ENCODE results near the gene GRXCR2. TPM values are rescaled to one million over a fixed set of nuclear protein-coding genes. Genes with fewer than 3 reads are reported as not detected.
"Not testable (repeated sequence)": the region's sequence is repeated elsewhere in the genome, so short reads cannot be mapped to it uniquely, and the experiment has no call there.

The GRXCR2 gene
- total RNA-seq, 2 experiments from 2014 or later = not detected

DNA sequence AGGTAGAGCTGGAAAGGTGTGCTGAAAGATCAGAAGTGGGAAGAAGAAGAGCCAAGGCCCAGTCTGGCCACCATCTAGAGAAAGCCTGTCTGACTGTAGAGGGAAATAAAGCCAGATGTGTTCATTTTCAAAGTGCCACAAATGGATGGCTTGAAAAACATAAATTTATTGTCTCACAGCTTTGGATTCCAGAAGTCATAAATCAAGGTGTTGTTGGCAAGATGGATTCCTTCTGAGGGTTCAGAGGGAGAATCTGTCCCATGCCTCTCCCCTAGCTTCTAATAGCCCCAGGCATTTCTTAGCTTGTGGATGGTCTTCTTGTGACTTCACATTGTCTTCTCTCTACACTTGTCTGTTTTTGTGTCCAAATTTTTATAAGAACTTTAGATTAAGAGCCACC, 31.5 kb downstream of the GRXCR2 start:
- POLR2A ChIA-PET = no interaction called here
- no peaks in the 10 kb centered on the region for H3K9me3 Mint-ChIP-seq
- no peak overlapping the region for H3K27ac Mint-ChIP-seq
- H3K36me3 Mint-ChIP-seq (ENCODE audit: low read depth) = no peaks in the 10 kb centered on the region
- peaks cover 2% of the 10 kb centered on the region for H3K4me1 Mint-ChIP-seq
- no peak overlapping the region for H3K4me3 Mint-ChIP-seq
- CTCF ChIA-PET = no interaction called here
- no peak for DNase-seq
- peaks cover 6% of the 10 kb centered on the region for H3K27me3 Mint-ChIP-seq

DNA sequence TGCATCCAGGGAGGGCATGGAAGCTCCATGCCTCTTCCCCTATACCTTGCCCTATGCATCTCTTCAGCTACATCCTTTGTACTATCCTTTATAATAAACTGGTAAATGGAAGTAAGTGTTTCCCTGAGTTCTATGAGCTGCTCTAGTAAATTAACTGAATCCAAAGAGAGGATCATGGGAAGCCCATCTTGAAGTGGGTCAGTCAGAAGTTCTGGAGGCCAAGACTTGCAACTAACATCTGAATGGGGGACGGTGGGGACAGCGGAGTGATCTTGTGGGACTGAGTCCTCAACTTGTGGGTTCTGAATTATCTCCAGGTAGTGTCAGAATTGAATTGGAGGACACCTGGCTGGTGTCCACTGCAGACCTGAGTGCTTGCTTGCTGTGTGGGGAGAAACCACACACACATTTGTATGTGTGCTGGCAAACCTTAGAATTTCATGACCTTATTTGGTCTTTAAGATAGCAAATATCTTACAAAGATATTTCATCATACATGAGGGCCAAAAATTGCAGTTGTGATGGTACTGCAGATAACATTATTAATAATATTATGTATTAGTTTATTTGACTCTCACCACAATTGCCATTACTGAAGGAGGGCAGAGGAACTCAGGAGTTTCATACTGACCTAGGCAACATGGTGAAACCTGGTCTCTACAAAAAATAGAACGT, 32.2 kb downstream of the GRXCR2 start:
- H3K27ac Mint-ChIP-seq = no peak overlapping the region
- ChIA-PET CTCF (no interaction called here), POLR2A (no interaction called here)
- H3K4me1 Mint-ChIP-seq = peaks cover 6% of the 10 kb centered on the region
- H3K27me3 Mint-ChIP-seq = peaks cover 10% of the 10 kb centered on the region
- no peaks in the 10 kb centered on the region for H3K36me3 Mint-ChIP-seq (ENCODE audit: low read depth)
- no peaks in the 10 kb centered on the region for H3K9me3 Mint-ChIP-seq
- DNase-seq = no peak
- H3K4me3 Mint-ChIP-seq = no peak overlapping the region

DNA sequence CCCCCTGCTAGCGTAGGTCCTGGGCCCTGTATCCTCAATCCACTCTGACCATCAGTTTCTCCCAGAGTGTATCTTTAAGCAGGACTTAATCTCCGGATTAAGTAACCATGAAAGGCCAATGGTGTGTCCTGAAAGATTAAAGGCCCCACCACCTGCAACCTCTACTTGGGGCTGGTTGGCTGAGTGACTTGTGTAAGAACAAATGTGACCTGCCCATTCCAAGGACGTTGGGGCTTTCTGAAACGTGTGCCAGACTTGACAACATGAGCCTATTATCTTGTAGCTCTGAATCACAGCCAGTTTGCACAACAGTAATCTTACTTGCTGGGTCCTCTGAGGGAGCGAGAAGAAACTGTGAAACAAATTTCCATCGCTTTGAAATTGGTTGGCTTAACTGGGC, 34.5 kb downstream of the GRXCR2 start:
- DNase-seq = no peak
- Mint-ChIP-seq H3K27ac (no peak overlapping the region), H3K36me3 (ENCODE audit: low read depth) (no peaks in the 10 kb centered on the region), H3K4me3 (no peak overlapping the region), H3K27me3 (peaks cover 14% of the 10 kb centered on the region), H3K4me1 (peaks cover 7% of the 10 kb centered on the region), H3K9me3 (no peaks in the 10 kb centered on the region)
- ChIA-PET POLR2A (no interaction called here), CTCF (no interaction called here)

DNA sequence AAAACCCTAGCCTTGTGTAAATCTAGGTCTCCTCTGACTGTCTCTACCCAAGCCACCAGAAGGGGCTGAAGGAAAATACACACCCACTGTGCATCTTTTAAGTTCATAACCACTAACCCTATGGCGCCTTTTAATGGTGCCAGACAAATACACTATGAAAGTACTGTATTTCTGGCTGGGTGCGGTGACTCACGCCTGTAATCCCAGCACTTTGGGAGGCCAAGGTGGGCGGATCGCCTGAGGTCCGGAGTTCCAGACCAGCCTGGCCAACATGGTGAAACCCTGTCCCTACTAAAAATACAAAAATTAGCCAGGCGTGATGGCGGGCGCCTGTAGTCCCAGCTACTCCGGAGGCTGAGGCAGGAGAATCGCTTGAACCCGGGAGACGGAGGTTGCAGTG, 36.6 kb downstream of the GRXCR2 start:
- H3K36me3 Mint-ChIP-seq (ENCODE audit: low read depth); H3K4me1 Mint-ChIP-seq; DNase-seq; POLR2A ChIA-PET; H3K9me3 Mint-ChIP-seq; H3K27ac Mint-ChIP-seq: not testable (repeated sequence)
- CTCF ChIA-PET = interaction anchor here (0.7 kb wide), 1 partner anchor 18 kb away, joined by 3 read pairs; no protein-coding TSS in a partner anchor
- Mint-ChIP-seq H3K27me3 (peaks cover 13% of the 10 kb centered on the region), H3K4me3 (peak overlapping the region; percentile 60)

DNA sequence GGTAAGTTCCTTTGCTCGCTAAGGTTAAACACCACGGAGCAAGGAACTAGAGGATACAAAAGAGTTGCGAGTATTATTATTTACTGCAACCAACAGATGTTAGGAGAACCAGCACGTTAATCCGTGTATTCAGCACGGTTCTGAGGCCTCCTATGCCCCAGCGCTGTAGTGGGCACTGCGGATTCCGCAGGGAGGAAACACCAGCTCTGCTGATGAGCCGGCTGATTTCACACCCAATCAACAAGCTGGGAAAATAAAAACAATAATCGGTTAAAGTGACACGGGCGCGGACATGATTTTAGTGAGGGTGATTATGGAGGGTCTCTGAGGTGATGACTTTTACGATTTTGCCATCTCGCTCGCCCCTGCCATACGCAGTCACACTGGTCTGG, 37.0 kb downstream of the GRXCR2 start:
- Mint-ChIP-seq H3K27me3 (peaks cover 13% of the 10 kb centered on the region), H3K36me3 (ENCODE audit: low read depth) (no peaks in the 10 kb centered on the region), H3K4me1 (peaks cover 9% of the 10 kb centered on the region), H3K4me3 (peak overlapping the region; percentile 60), H3K9me3 (no peaks in the 10 kb centered on the region), H3K27ac (no peak overlapping the region)
- POLR2A ChIA-PET = no interaction called here
- DNase-seq = no peak
- CTCF ChIA-PET = interaction anchor here (0.7 kb wide), 1 partner anchor 19 kb away, joined by 3 read pairs; no protein-coding TSS in a partner anchor

DNA sequence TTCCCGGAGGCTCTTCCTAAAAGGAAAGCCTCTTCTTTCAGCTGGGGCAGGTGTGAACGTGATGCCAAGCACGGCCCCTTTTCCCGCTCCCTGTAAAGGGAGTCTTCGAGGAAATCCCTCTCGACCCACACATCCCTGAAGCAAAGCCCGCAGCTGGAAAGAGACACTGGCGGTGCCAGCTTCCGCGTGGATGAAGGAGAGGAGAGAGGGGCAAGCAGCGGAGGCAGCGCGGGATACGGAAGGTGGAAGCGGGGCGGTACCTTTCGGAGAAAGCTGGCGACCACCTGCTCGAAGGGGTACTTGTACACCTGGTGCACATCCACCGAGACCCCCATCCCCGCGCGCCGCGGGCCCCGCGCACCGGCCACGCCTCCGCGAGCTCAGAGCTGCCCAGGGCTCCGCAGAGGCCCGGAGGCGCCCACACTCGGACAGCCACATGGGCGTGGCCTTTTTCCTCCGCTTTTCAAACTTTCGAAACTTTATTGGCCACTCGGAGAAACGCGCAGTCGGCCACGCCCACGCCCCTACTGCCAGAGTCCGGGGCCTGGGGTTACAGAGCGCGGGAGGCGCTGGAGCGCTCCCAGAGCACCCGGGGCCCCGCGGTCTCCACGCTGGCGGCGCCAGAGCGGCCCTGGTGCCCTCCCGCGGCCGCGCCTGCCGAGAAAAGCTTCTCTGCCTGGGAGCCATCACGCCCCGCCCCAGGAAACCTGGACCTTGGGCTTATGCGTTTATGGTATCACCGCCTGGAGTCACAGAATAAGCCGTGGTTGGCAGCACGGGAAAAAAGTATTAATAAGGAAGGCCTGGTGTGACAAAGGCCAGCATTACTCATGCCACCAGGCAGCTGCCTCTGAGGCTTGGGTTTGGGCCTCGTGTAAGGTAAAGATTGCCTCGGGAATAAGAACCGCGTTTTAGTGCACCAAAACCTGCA, 37.6 kb downstream of the GRXCR2 start, which contains the start of gene PRELID2:
Gene PRELID2, minus strand, starts transcription at position 426 of the 931 bp plus-strand sequence. Its CDS starts 91 bp downstream, at position 335.
- DNase-seq = peak; percentile 52
- H3K36me3 Mint-ChIP-seq (ENCODE audit: low read depth) = no peaks in the 10 kb centered on the region
- H3K27ac Mint-ChIP-seq = peak within 1 kb of the TSS; percentile 22
- H3K9me3 Mint-ChIP-seq = no peaks in the 10 kb centered on the region
- H3K4me1 Mint-ChIP-seq = peaks cover 15% of the 10 kb centered on the region
- ChIA-PET POLR2A (no interaction called here), CTCF (interaction anchor here (0.6 to 0.7 kb wide), 2 partner anchors 10 to 314 kb away, joined by 3 read pairs; no protein-coding TSS in a partner anchor)
- peak within 1 kb of the TSS; percentile 60 for H3K4me3 Mint-ChIP-seq
- peaks cover 13% of the 10 kb centered on the region for H3K27me3 Mint-ChIP-seq

DNA sequence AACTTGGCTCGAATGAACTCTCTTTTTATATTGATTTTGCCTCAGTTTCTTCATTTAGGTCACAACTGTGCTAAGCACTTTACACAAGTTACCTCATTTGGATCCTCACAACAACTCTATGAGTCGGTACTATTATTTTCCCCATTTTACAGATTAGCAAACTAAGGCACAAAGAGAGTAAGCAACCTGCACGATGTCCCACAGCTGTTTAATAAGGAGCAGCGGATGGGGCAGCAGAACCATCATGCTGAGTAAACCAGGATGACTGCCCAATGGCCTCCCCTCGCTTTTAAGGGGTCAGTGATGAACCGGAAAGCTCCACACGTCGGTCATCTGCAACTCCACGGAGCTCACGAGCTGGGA, 38.3 kb downstream of the GRXCR2 start:
- Mint-ChIP-seq H3K4me1 (peaks cover 20% of the 10 kb centered on the region), H3K36me3 (ENCODE audit: low read depth) (no peaks in the 10 kb centered on the region), H3K9me3 (no peaks in the 10 kb centered on the region), H3K4me3 (peak overlapping the region; percentile 49), H3K27ac (peak overlapping the region; percentile 22), H3K27me3 (peaks cover 13% of the 10 kb centered on the region)
- POLR2A ChIA-PET = no interaction called here
- CTCF ChIA-PET = interaction anchor here (0.6 to 0.7 kb wide), 2 partner anchors 11 to 315 kb away, joined by 3 read pairs; no protein-coding TSS in a partner anchor
- no peak for DNase-seq

DNA sequence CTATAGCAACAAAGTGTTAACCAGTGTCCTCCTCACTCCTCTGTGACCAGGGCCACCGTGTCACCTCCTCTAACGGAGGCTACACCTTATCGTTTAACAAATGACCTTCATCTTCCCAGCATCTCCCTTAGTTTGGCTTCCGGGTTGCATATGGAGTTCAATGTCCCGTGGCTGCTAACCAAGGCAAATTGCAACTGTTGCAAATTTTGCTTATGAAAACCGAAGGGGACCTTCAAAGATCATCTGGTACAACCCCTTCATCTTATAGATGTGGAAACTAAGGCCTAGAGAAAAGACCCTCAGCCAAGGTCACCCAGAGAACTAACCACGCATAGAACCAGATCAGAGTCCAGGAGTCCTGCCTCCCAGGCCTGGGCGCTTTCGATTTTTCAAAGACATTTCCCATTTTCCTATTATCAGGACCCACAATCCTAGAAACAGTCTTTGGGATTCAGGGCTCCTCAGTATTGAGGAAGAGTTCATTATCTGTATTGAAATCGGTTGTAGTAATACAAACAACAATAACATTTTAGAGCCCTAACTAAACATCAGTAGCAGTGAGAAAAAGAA, 39.1 kb downstream of the GRXCR2 start:
- ChIA-PET POLR2A (no interaction called here), CTCF (no interaction called here)
- Mint-ChIP-seq H3K36me3 (ENCODE audit: low read depth) (no peaks in the 10 kb centered on the region), H3K27ac (no peak overlapping the region), H3K9me3 (no peaks in the 10 kb centered on the region), H3K4me1 (peaks cover 21% of the 10 kb centered on the region), H3K4me3 (no peak overlapping the region), H3K27me3 (peaks cover 13% of the 10 kb centered on the region)
- DNase-seq = no peak

DNA sequence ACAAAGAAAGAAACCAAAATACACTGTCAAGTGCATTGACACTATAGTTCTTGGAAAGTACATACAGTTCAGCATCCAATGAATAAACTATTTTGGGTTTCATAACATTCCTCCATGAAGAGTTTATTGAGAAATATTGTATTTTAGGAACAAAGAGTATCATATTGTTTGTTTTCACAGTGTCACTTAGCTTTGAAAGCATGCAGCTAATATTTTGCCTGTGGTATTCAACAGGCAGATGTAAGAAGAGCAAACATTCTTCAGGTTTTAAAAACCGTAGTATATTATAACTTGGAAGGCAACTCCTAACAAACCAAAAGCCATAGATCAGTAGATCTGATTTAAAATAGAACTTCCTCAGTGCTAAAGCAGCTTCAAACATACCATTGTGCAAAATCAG, 42.2 kb downstream of the GRXCR2 start:
- no peak overlapping the region for H3K4me3 Mint-ChIP-seq
- H3K36me3 Mint-ChIP-seq (ENCODE audit: low read depth) = no peaks in the 10 kb centered on the region
- ChIA-PET CTCF (interaction anchor here (0.6 kb wide), 1 partner anchor 104 kb away, joined by 4 read pairs; no protein-coding TSS in a partner anchor), POLR2A (no interaction called here)
- H3K9me3 Mint-ChIP-seq = no peaks in the 10 kb centered on the region
- DNase-seq = no peak
- H3K27me3 Mint-ChIP-seq = peaks cover 7% of the 10 kb centered on the region
- peaks cover 15% of the 10 kb centered on the region for H3K4me1 Mint-ChIP-seq
- no peak overlapping the region for H3K27ac Mint-ChIP-seq

DNA sequence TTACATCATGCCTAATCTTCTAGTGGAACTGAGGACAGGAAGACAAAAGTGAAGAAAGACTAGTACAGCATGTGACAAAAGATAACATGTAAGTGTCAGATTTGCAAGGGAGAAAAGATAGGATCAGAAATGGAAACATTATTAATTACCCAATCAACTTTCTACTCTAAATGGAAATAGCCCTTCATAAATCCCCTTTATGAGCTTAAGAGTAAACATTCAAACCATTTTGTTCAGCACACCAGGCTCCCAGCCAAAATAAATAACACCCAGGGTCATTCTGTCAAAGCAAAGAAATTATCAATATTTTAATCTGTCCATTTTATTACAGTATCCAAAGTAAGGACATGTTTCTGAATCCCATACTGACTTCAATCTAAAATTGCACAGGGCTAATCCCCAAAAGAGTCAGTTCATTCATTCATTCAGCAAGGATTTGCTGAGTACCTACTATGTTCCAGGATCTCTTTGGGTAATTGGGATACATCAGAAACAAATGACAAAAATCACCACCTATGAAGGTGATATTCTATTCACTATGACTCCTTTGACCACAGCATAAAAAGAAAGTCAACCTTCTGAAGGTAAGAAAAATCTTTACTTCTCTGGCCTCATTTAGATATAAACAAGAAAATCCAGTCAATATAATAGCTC, 43.0 kb downstream of the GRXCR2 start:
- H3K4me3 Mint-ChIP-seq = no peak overlapping the region

DNA sequence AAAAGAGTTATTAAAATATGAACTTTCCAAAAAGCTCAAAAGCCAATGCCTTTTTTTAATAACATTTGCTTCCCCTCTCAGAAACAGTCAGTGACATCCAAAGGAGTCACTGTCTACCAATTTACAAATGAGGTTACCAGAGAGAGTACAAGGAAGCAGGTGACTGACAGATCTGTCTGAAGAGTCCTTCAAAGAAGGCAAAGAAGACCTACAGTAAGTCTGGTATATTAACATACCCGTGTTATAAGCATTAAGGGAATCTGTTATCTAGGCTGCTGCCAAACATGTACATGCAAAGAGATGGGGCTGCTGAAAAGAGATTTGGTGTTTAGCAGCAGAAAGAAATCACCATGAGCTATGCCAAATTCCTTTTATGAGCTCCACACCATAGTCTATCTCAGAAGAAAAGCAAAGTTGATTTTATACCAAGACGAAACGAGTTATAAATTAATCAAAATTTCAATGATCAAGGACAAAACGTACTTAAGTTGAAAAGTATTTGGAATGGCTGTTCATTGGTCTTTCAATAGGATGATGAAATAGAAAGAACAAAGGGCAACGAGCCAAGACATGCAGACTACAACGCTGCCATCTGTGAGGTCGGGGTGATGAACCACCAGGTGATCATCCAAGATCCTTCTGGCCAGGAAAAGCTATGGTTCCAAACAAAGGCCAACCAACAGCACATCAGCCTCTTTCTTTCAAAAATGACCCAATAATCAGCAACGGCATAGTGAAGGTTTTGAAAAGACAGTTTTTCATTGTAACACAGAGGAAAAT, 45.7 kb downstream of the GRXCR2 start:
- H3K27me3 Mint-ChIP-seq = peaks cover 2% of the 10 kb centered on the region
- H3K4me1 Mint-ChIP-seq = peaks cover 13% of the 10 kb centered on the region
- H3K9me3 Mint-ChIP-seq = no peaks in the 10 kb centered on the region
- DNase-seq = no peak
- no peaks in the 10 kb centered on the region for H3K36me3 Mint-ChIP-seq (ENCODE audit: low read depth)
- CTCF ChIA-PET = interaction anchor here (0.6 to 1.5 kb wide), 2 partner anchors 142 to 146 kb away, joined by 3 to 4 read pairs; no protein-coding TSS in a partner anchor
- H3K27ac Mint-ChIP-seq = no peak overlapping the region
- POLR2A ChIA-PET = no interaction called here
- H3K4me3 Mint-ChIP-seq = no peak overlapping the region

More for the DNA sequence above, 43.0 kb downstream of the GRXCR2 start:
- DNase-seq = no peak
- H3K4me1 Mint-ChIP-seq = peaks cover 13% of the 10 kb centered on the region
- H3K27me3 Mint-ChIP-seq = peaks cover 7% of the 10 kb centered on the region
- H3K36me3 Mint-ChIP-seq (ENCODE audit: low read depth) = no peaks in the 10 kb centered on the region
- ChIA-PET POLR2A (no interaction called here), CTCF (no interaction called here)
- no peaks in the 10 kb centered on the region for H3K9me3 Mint-ChIP-seq
- no peak overlapping the region for H3K27ac Mint-ChIP-seq

DNA sequence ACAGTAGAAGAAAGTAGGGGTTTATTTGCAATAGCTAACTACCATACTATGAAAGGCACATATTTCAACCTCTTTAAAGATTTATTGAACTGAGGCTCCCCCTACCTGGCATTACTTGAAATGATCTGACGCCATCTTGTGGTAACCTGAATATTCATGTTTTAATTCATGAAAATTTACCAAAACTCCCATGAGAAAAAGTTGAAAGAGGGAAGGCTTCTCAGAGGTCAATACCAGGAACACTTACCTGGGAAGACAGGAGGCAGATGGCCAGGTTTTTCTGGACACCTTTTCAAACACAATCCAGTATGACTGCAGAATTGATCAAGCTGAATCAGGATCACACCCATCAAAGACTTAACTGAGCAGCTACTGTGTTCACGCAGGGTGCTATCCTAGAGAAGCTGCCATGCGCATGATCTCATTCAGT, 47.0 kb downstream of the GRXCR2 start:
- Mint-ChIP-seq H3K4me1 (peaks cover 11% of the 10 kb centered on the region), H3K4me3 (no peak overlapping the region), H3K9me3 (no peaks in the 10 kb centered on the region), H3K27ac (no peak overlapping the region), H3K36me3 (ENCODE audit: low read depth) (no peaks in the 10 kb centered on the region), H3K27me3 (peaks cover 2% of the 10 kb centered on the region)
- ChIA-PET CTCF (interaction anchor here (1.5 kb wide), 1 partner anchor 145 kb away, joined by 4 read pairs; no protein-coding TSS in a partner anchor), POLR2A (no interaction called here)
- peak; percentile 24 for DNase-seq

Data from activated CD4-positive, alpha-beta T cell treated with anti-CD3 and anti-CD28 coated beads, Interleukin-2, amount 10 ng/mL, durations not matched to agents 7 days and 5 days (primary cell).